K562 (cell line): Measurements from ENCODE around the gene UBE2E1. TPM values are rescaled to one million over a fixed set of nuclear protein-coding genes. Genes with fewer than 3 reads are reported as not detected.

Source experiments
- ATAC-seq: fragments of 200-7000 bp; cut with Tn5 transposase; 3 replicates; pipeline ENCODE4 v1.9.1; 2020; ENCODE audit warnings: moderate library complexity
- BruUV-seq: library from RNA; stranded (reverse); fragments of 400-500 nt; replicated peaks from 2 replicates; lab custom pipeline; 2021; lab: Mats Ljungman, UMichigan
- CTCF ChIA-PET: fragments of 300-600 bp; formaldehyde crosslinking; extraction: SDS; loops from one replicate; lab custom pipeline; 2021; ENCODE audit warnings: low intra/inter-chr PET ratio; lab: Yijun Ruan, JAX
- POLR2A ChIA-PET: fragments of 300-600, 350-650 bp; sonication (Branson Sonifier 250); formaldehyde crosslinking; extraction: SDS; loops from one replicate; lab custom pipeline; 2021; ENCODE audit warnings: antibody characterized with exemption, inconsistent platforms; lab: Yijun Ruan, JAX
- DNase-seq, 4 experiments: peaks; one replicate each; pipeline versions ENCODE4 v3.0.0 to v3.0.0-alpha.2; 2011 to 2018; ENCODE audit warnings: low spot score in 3 of 4, mixed read lengths in 3 of 4; ENCODE audit errors: extremely low read depth in 1 of 4
- FAIRE-seq: peaks from 2 replicates; lab custom pipeline; 2011; peaks lifted over from hg19 to GRCh38; lab: Jason Lieb, UNC
- H2AFZ ChIP-seq: 2 replicates; pipeline ENCODE4 v1.6.0; 2011; ENCODE audit warnings: low read depth, low read length, control low read depth, inconsistent platforms
- H3K27ac ChIP-seq: fragments of 200-600 bp; 3 replicates; pipeline ENCODE4 v1.8.0; 2011; ENCODE audit warnings: low read depth, mild to moderate bottlenecking, control low read depth, inconsistent platforms, low read length, moderate library complexity, mixed read lengths; ENCODE audit errors: extremely low read depth
- H3K27me3 ChIP-seq, 2 experiments: fragments of 300-600 bp in 1 of 2; 2 replicates in 1 of 2; 3 replicates in 1 of 2; pipeline versions ENCODE4 v1.6.0 to v1.8.0; 2011; ENCODE audit warnings: inconsistent platforms in 2 of 2, low read length in 2 of 2, mild to moderate bottlenecking in 1 of 2, mixed read lengths in 1 of 2, moderate library complexity in 1 of 2; ENCODE audit not compliant: control insufficient read depth in 2 of 2, insufficient read depth in 2 of 2
- H3K36me3 ChIP-seq: fragments of 300-600 bp; 3 replicates; pipeline ENCODE4 v1.8.0; 2011; ENCODE audit warnings: mild to moderate bottlenecking, low read length, inconsistent platforms; ENCODE audit not compliant: control insufficient read depth, insufficient read depth
- H3K4me1 ChIP-seq, 2 experiments: fragments of 200-600 bp in 1 of 2; replicated peaks in 1 of 2; 2 replicates in 1 of 2; 3 replicates in 1 of 2; pipeline versions ENCODE4 v1.5.1 to v1.8.0; 2011; ENCODE audit warnings: inconsistent platforms in 2 of 2, low read length in 2 of 2, mild to moderate bottlenecking in 1 of 2, mixed read lengths in 1 of 2, moderate library complexity in 1 of 2; ENCODE audit not compliant: control insufficient read depth in 2 of 2, insufficient read depth in 2 of 2
- H3K4me2 ChIP-seq: 2 replicates; pipeline ENCODE4 v1.6.1; 2011; ENCODE audit warnings: low read length, control low read depth, inconsistent platforms, mixed read lengths; ENCODE audit not compliant: insufficient read depth
- H3K4me3 ChIP-seq: fragments of 200-600 bp; sonication (generic), shearing (Covaris generic); 2 replicates; pipeline ENCODE4 v1.5.1; 2016; ENCODE audit warnings: control low read depth, inconsistent platforms
- H3K79me2 ChIP-seq: fragments of 200-600 bp; 3 replicates; pipeline ENCODE4 v1.8.0; 2011; ENCODE audit warnings: low read length, inconsistent platforms; ENCODE audit not compliant: control insufficient read depth, insufficient read depth
- H3K9ac ChIP-seq, 2 experiments: 2 replicates each; pipeline versions ENCODE4 v1.6.0 to v1.6.1; 2011; ENCODE audit warnings: low read depth in 2 of 2, low read length in 2 of 2, control low read depth in 1 of 2, inconsistent platforms in 1 of 2, mild to moderate bottlenecking in 1 of 2, mixed read lengths in 1 of 2; ENCODE audit not compliant: insufficient read depth in 1 of 2
- H3K9me1 ChIP-seq: one replicate; pipeline ENCODE4 v1.6.0; 2011; ENCODE audit warnings: inconsistent platforms, mild to moderate bottlenecking, low read length, moderate library complexity; ENCODE audit not compliant: control insufficient read depth, insufficient read depth
- H3K9me3 ChIP-seq: replicated peaks from 2 replicates; pipeline ENCODE4 v1.5.1; 2011; ENCODE audit warnings: low read depth, low read length, inconsistent platforms; ENCODE audit not compliant: control insufficient read depth, insufficient read depth
- H4K20me1 ChIP-seq: replicated peaks from 2 replicates; pipeline ENCODE4 v1.6.1; 2011; ENCODE audit warnings: low read length, inconsistent platforms, mixed read lengths; ENCODE audit not compliant: control insufficient read depth, insufficient read depth
- CSDE1 ChIP-seq, 2 experiments: fragments of 450-650 bp; IDR thresholded peaks; 2 replicates each; pipeline ENCODE4 v1.6.1; 2016; ENCODE audit warnings: mild to moderate bottlenecking in 1 of 2
- JUNB ChIP-seq: fragments of 450-650 bp; formaldehyde crosslinking; conservative IDR thresholded peaks from 2 replicates; pipeline ENCODE4 v1.4.0; 2020; ENCODE audit warnings: mild to moderate bottlenecking
- POLR2H ChIP-seq: IDR thresholded peaks from 2 replicates; pipeline ENCODE4 v1.6.1; 2016; ENCODE audit warnings: missing genetic modification characterization, low read depth, mild to moderate bottlenecking, control low read depth, missing compliant biosample characterization, moderate library complexity
- ZBTB7A ChIP-seq: IDR thresholded peaks from 2 replicates; pipeline ENCODE4 v1.6.1; 2011; ENCODE audit warnings: low read depth, mild to moderate bottlenecking, low read length, moderate library complexity, borderline replicate concordance; ENCODE audit not compliant: control insufficient read depth
- WGBS: fragments of 100-300 bp; shearing (Covaris generic); methylation state at CpG from one replicate; pipeline ENCODE4 v1.1.6; 2016; ENCODE audit warnings: low coverage, mixed read lengths; ENCODE audit not compliant: insufficient coverage; ENCODE audit errors: missing lambda C conversion rate; 5-methylcytosine and 5-hydroxymethylcytosine counted together
- in situ Hi-C: fragments of 300-500 bp; cut with MboI; formaldehyde crosslinking; loops from 4 replicates; pipeline ENCODE4 v1.15.0; 2018; ENCODE audit warnings: inconsistent platforms, mixed read lengths
- intact Hi-C: fragments of 100-400 bp; cut with micrococcal nuclease; formaldehyde crosslinking; loops from 2 replicates; pipeline ENCODE4 v1.14.2; 2022
- polyA plus RNA-seq, 8 experiments: library from polyadenylated mRNA; depleted of rRNA in 4 of 8; stranded (reverse) in 5 of 8; unstranded in 3 of 8; fragments of >200 nt; fragmentation: Nextera tagmentation in 2 of 8; fragmentation: Illumina TruSeq in 1 of 8; extraction: Ambion mirVana in 2 of 8; extraction: Trizol in 1 of 8; gene quantifications; 2 replicates each; pipeline versions ENCODE4 v1.2.1 to v1.2.3, GENCODE V29; 2011 to 2014; ENCODE audit warnings: inconsistent platforms in 1 of 8, missing spikeins in 1 of 8
- total RNA-seq, 7 experiments: library from RNA; depleted of rRNA in 6 of 7; stranded (reverse); fragments of >200 nt in 6 of 7; fragmentation: Illumina TruSeq in 2 of 7; extraction: Trizol in 2 of 7; gene quantifications; 2 replicates each; pipeline versions ENCODE4 v1.2.1 to v1.2.3, GENCODE V29; 2011 to 2021; ENCODE audit warnings: low replicate concordance in 1 of 7
- TF ChIP-seq, protein P1 (sequence below): fragments of 250-450 bp; sonication (Bioruptor Pico); IDR thresholded peaks from 2 replicates; pipeline ENCODE4 v1.8.0; 2021; ENCODE audit warnings: borderline replicate concordance, mild to moderate bottlenecking, moderate library complexity; ENCODE audit not compliant: poor library complexity, severe bottlenecking

Gene UBE2E1
- total and polyA plus RNA-seq, 9 of the 15 experiments (the other 6 are each of a cell fraction or from before 2014, with no cell fraction given): 54.4 to 294 (median 165) TPM

- no peaks in the 10 kb centered on the region for H3K9me1 ChIP-seq
- no peak for FAIRE-seq
- H3K9ac ChIP-seq: no peak overlapping the region
- H3K4me3 ChIP-seq: no peak overlapping the region
- H3K4me1 ChIP-seq: no peaks in the 10 kb centered on the region; a peak in 1 of 5 replicates
- peaks cover 56% of the 10 kb centered on the region for H3K79me2 ChIP-seq
- no peak overlapping the region for H2AFZ ChIP-seq
- no peak overlapping the region for H3K4me2 ChIP-seq
- WGBS: 95% methylated on average over 9 of the region's 9 CpGs
- H3K27me3 ChIP-seq: no peaks in the 10 kb centered on the region
- BruUV-seq: no TSS peak
- intact Hi-C loops: no loop called here
- no peak for ATAC-seq
- no peaks in the 10 kb centered on the region for H3K9me3 ChIP-seq
- H3K27ac ChIP-seq: no peak overlapping the region
- in situ Hi-C loops: no loop called here
- peaks cover 18% of the 10 kb centered on the region; the same call in 1 of the 3 replicates for H3K36me3 ChIP-seq
- POLR2A ChIA-PET: interaction anchor here (0.7 to 1.0 kb wide), 2 partner anchors 20 to 23 kb away, joined by 3 read pairs; no protein-coding TSS in a partner anchor
- TF ChIP-seq CSDE1 (IDR thresholded peaks at IDR 0.05): no peak
- TF ChIP-seq, protein P1, sequence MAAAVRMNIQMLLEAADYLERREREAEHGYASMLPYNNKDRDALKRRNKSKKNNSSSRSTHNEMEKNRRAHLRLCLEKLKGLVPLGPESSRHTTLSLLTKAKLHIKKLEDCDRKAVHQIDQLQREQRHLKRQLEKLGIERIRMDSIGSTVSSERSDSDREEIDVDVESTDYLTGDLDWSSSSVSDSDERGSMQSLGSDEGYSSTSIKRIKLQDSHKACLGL (CRISPR knock-in tag): no peak
- TF ChIP-seq JUNB (CRISPR knock-in tag): no peak
- no peak for TF ChIP-seq POLR2H (tag)
- TF ChIP-seq ZBTB7A: no peak
- no peak for DNase-seq
- H4K20me1 ChIP-seq: peaks cover 18% of the 10 kb centered on the region
- CTCF ChIA-PET: no interaction called here
Measured at GRCh38 chr3:23861689-23862088, 55.9 kb downstream of the UBE2E1 start.
